ENCODE measurements around the gene ARID3B.

- TF ChIP-seq CTCF (IDR thresholded peaks at IDR 0.05) = no peak
- no peak for TF ChIP-seq POLR2A (IDR thresholded peaks at IDR 0.05)
- TF ChIP-seq EP300 (IDR thresholded peaks at IDR 0.05) = no peak
Observed at GRCh38 chr15:74568594-74568993, 27.6 kb downstream of the ARID3B start.

All from tibial nerve (tissue), 4 donors.